Measurements from ENCODE around the gene DIO2.

DIO2 gene

GRCh38 chr14:80213602-80214001 is 2.3 kb upstream of the DIO2 start:
- Histone ChIP-seq H3K27ac (no peak overlapping the region), H3K36me3 (no peaks in the 10 kb centered on the region), H3K27me3 (no peaks in the 10 kb centered on the region), H3K4me3 (ENCODE audit: low read depth in 1 of 2, low read length in 1 of 2) (no peak overlapping the region), H3K9me3 (no peaks in the 10 kb centered on the region), H3K4me1 (ENCODE audit: control insufficient read depth in 1 of 2, insufficient read depth in 1 of 2, low read depth in 1 of 2, low read length in 1 of 2) (no peaks in the 10 kb centered on the region)
- TF ChIP-seq CTCF (IDR thresholded peaks at IDR 0.05): no peak

GRCh38 chr14:80212023-80212397 is 706 bp upstream of the DIO2 start:
- H3K4me3 ChIP-seq (ENCODE audit: low read depth in 1 of 2, low read length in 1 of 2): no peak overlapping the region
- no peaks in the 10 kb centered on the region for H3K4me1 ChIP-seq (ENCODE audit: control insufficient read depth in 1 of 2, insufficient read depth in 1 of 2, low read depth in 1 of 2, low read length in 1 of 2)
- TF ChIP-seq CTCF (IDR thresholded peaks at IDR 0.05): no peak
- H3K27ac ChIP-seq: no peak overlapping the region
- H3K9me3 ChIP-seq: no peaks in the 10 kb centered on the region
- H3K36me3 ChIP-seq: no peaks in the 10 kb centered on the region
- no peaks in the 10 kb centered on the region for H3K27me3 ChIP-seq

DNA sequence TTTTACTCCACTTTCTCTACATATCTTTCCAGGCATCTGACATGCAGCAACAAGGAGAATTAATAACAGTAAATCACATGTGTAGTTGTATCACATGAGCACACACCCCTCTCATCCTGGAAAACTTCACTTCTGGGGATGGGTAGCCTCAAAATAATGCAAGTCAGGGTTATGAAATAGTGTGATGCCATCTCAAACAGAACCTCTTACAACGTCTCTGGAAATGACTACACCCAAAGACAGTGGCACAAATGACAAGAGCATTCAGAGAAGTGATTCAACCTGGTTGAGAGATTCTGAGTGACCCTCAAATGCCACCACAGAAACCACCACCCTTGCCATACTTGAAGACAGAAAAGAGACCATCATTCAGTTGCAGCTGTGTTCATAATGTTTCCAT is 2.8 kb downstream of the DIO2 start:
- Histone ChIP-seq H3K27ac (no peak overlapping the region), H3K36me3 (no peaks in the 10 kb centered on the region), H3K27me3 (no peaks in the 10 kb centered on the region), H3K9me3 (no peaks in the 10 kb centered on the region), H3K4me1 (ENCODE audit: control insufficient read depth in 1 of 2, insufficient read depth in 1 of 2, low read depth in 1 of 2, low read length in 1 of 2) (no peaks in the 10 kb centered on the region), H3K4me3 (ENCODE audit: low read depth in 1 of 2, low read length in 1 of 2) (no peak overlapping the region)
- TF ChIP-seq CTCF (IDR thresholded peaks at IDR 0.05): no peak

- no peak for TF ChIP-seq CTCF (IDR thresholded peaks at IDR 0.05)
- no peak overlapping the region for H3K27ac ChIP-seq
- H3K27me3 ChIP-seq: no peaks in the 10 kb centered on the region
- no peak overlapping the region for H3K4me3 ChIP-seq (ENCODE audit: low read depth in 1 of 2, low read length in 1 of 2)
- H3K36me3 ChIP-seq: no peaks in the 10 kb centered on the region
- no peaks in the 10 kb centered on the region for H3K4me1 ChIP-seq (ENCODE audit: control insufficient read depth in 1 of 2, insufficient read depth in 1 of 2, low read depth in 1 of 2, low read length in 1 of 2)
- H3K9me3 ChIP-seq: no peaks in the 10 kb centered on the region
Measured at GRCh38 chr14:80206351-80207080, 4.8 kb downstream of the DIO2 start.

DNA sequence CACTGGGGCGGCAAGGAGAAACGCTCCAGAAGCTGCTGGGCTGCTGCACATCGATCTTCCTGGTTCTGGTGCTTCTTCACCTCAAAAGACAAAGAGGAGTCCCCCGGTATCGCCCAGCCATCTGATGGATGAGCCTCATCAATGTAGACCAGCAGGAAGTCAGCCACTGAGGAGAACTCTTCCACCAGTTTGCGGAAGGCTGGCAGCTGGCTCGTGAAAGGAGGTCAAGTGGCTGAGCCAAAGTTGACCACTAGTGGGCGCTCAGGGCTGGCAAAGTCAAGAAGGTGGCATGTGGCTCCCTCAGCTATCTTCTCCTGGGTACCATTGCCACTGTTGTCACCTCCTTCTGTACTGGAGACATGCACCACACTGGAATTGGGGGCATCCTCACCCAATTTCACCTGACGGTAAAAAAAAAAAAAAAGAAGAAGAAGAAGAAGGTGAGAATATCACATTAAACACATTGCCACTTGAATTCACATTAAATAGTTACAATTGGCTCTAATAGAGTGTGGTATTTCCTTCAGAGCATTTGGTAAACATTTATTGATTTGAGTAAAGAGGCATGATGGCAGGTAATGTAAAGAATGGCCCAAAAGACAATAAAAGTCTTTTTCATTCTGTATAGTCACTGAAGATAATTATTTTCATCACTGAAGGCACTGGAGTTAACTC is 8.3 kb downstream of the DIO2 start:
- no peak overlapping the region for H3K27ac ChIP-seq
- no peaks in the 10 kb centered on the region for H3K27me3 ChIP-seq
- H3K36me3 ChIP-seq: no peaks in the 10 kb centered on the region
- H3K4me3 ChIP-seq (ENCODE audit: low read depth in 1 of 2, low read length in 1 of 2): no peak overlapping the region
- no peaks in the 10 kb centered on the region for H3K4me1 ChIP-seq (ENCODE audit: control insufficient read depth in 1 of 2, insufficient read depth in 1 of 2, low read depth in 1 of 2, low read length in 1 of 2)
- H3K9me3 ChIP-seq: no peaks in the 10 kb centered on the region
- no peak for TF ChIP-seq CTCF (IDR thresholded peaks at IDR 0.05)

All from neutrophil (primary cell).